AG04450 (cell line): ENCODE measurements around the gene FUZ. TPM values are rescaled to one million over a fixed set of nuclear protein-coding genes. Genes with fewer than 3 reads are reported as not detected.
A peak's percentile ranks its signal among the peaks of the same experiment; 100 is the strongest.

Experiments
- CTCF ChIA-PET: fragments of 300-600, 350-600 bp; formaldehyde crosslinking; extraction: SDS; loops from one replicate; lab custom pipeline; 2022; ENCODE audit warnings: antibody characterized with exemption, inconsistent platforms; lab: Charles Lee
- POLR2A ChIA-PET: fragments of 350-600 bp; formaldehyde crosslinking; extraction: SDS; loops from one replicate; lab custom pipeline; 2021; ENCODE audit warnings: antibody characterized with exemption, inconsistent platforms; lab: Yijun Ruan, JAX
- DNase-seq: peaks from one replicate; pipeline ENCODE4 v3.0.0-alpha.2; 2011; ENCODE audit warnings: low read depth, low spot score
- H3K27ac ChIP-seq: one replicate; pipeline ENCODE4 v1.5.1; 2012; ENCODE audit warnings: low read depth, low read length, control low read depth
- H3K27me3 ChIP-seq: one replicate; pipeline ENCODE4 v1.6.0; 2012; ENCODE audit warnings: low read length; ENCODE audit not compliant: control insufficient read depth, insufficient read depth
- H3K4me3 ChIP-seq: 2 replicates; pipeline ENCODE4 v1.5.1; 2011; ENCODE audit warnings: mild to moderate bottlenecking, low read depth, low read length, control low read depth
- H3K9me3 ChIP-seq: 2 replicates; pipeline ENCODE4 v1.5.1; 2012; ENCODE audit warnings: low read length; ENCODE audit not compliant: control insufficient read depth, insufficient read depth
- CTCF ChIP-seq: IDR thresholded peaks from 2 replicates; pipeline ENCODE4 v1.5.1; 2011; ENCODE audit warnings: low read depth, low read length, control low read depth, inconsistent platforms
- polyA plus RNA-seq: library from polyadenylated mRNA; depleted of rRNA; stranded (reverse); fragments of >200 nt; gene quantifications from 2 replicates; pipeline ENCODE4 v1.2.3, GENCODE V29; 2011

FUZ gene
- polyA plus RNA-seq, 1 experiment: 9.0 TPM

- H3K9me3 ChIP-seq: no peaks in the 10 kb centered on the region; the same call in 1 of the 2 replicates
- TF ChIP-seq CTCF: no peak
- no peak for DNase-seq
- CTCF ChIA-PET: interaction anchor here (1.5 kb wide), 1 partner anchor 124 kb away, joined by 3 read pairs; no protein-coding TSS in a partner anchor
- POLR2A ChIA-PET: interaction anchor here (0.6 to 1.4 kb wide), 3 partner anchors 44 to 118 kb away, joined by 3 to 4 read pairs (median 4); partner anchors contain the start of gene CPT1C
- H3K27me3 ChIP-seq: no peaks in the 10 kb centered on the region
- peak overlapping the region; percentile 39 for H3K27ac ChIP-seq
- H3K4me3 ChIP-seq: peak overlapping the region; percentile 77
Observed at GRCh38 chr19:49809160-49809940, 3.7 kb downstream of the FUZ start.

GRCh38 chr19:49808711-49809159, 4.4 kb downstream of the FUZ start:
- CTCF ChIA-PET: no interaction called here
- Histone ChIP-seq H3K27ac (no peak overlapping the region), H3K9me3 (no peaks in the 10 kb centered on the region; the same call in 1 of the 2 replicates)

GRCh38 chr19:49807904-49808675, 5.0 kb downstream of the FUZ start:
- TF ChIP-seq CTCF: no peak
- ChIA-PET POLR2A (interaction anchor here (1.0 kb wide), 1 partner anchor 117 kb away, joined by 4 read pairs; the partner anchor contains the start of gene CPT1C), CTCF (interaction anchor here (1.0 kb wide), 1 partner anchor 11 kb away, joined by 3 read pairs; no protein-coding TSS in a partner anchor)
- no peaks in the 10 kb centered on the region; the same call in 1 of the 2 replicates for H3K9me3 ChIP-seq
- H3K27ac ChIP-seq: no peak overlapping the region
- H3K27me3 ChIP-seq: no peaks in the 10 kb centered on the region
- peak overlapping the region; percentile 22 for H3K4me3 ChIP-seq
- no peak for DNase-seq

More at GRCh38 chr19:49808711-49809159, 4.4 kb downstream of the FUZ start:
- POLR2A ChIA-PET: interaction anchor here (1.0 kb wide), 1 partner anchor 118 kb away, joined by 4 read pairs; the partner anchor contains the start of gene CPT1C
- no peaks in the 10 kb centered on the region for H3K27me3 ChIP-seq
- no peak for TF ChIP-seq CTCF
- peak; percentile 53 for DNase-seq
- H3K4me3 ChIP-seq: peak overlapping the region; percentile 77

GRCh38 chr19:49807058-49807903, 5.8 kb downstream of the FUZ start:
- Histone ChIP-seq H3K4me3 (no peak overlapping the region), H3K27ac (no peak overlapping the region), H3K9me3 (no peaks in the 10 kb centered on the region; the same call in 1 of the 2 replicates), H3K27me3 (no peaks in the 10 kb centered on the region)
- TF ChIP-seq CTCF: no peak
- DNase-seq: no peak
- POLR2A ChIA-PET: no interaction called here
- CTCF ChIA-PET: interaction anchor here (1.0 kb wide), 1 partner anchor 12 kb away, joined by 3 read pairs; no protein-coding TSS in a partner anchor
